Raji (cell line): Measurements from ENCODE around the gene HCRT.
A peak's percentile ranks its signal among the peaks of the same experiment; 100 is the strongest.

ENCODE experiments used
- POLR2A ChIP-seq: IDR thresholded peaks from 2 replicates; pipeline ENCODE4 v1.6.1; 2011; ENCODE audit warnings: low read depth, low read length, control low read depth; ENCODE audit not compliant: insufficient read depth

HCRT gene

GRCh38 chr17:42200706-42201457, 15.6 kb upstream of the HCRT start:
- no peak for TF ChIP-seq POLR2A

DNA sequence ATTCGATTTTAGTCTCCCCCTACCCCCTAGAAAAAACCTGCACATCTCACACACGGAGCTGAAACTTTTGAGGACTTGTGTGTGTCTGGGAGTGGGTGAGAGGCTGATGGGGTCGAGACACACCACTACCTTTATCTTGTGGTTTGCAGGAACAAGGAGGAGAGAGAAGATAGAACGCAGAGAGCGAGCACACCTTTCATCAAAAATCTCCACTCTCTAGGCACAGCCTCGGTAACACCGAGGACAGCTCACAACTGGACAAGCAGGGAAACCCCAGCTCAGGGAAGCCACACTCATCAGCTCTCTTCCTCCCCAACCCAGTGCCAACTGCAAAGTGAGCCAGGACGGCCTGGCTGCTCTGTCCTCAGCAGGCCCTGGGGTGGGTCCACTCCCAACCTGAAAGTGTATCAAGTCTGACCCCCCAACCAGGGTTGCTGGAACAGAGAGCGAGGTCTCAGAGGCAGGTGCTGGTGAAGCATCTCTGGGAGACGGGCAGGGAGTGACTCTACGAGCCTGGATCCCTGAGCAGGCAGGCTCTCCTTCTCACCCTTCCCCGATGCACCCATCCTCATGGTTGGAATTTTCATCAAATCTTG, 14.3 kb upstream of the HCRT start:
- no peak for TF ChIP-seq POLR2A

DNA sequence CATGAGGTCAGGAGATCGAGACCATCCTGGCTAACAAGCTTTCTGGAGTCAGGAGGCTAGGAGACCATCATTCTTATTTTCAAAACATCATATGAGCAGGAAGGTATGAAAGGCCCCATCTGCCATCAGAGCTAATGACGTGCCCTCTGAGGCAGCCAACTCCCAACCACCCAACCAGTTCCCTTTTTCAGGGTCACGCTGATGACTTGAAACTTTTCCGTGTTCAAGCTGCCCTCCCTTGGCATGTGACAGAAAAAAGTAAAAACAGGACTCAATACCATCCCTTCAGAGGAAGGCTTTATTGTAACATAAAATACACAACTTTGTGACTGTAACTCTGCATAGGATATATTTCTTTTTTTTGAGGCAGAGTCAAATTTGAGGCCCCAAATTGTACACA, 13.6 kb upstream of the HCRT start:
- no peak for TF ChIP-seq POLR2A

DNA sequence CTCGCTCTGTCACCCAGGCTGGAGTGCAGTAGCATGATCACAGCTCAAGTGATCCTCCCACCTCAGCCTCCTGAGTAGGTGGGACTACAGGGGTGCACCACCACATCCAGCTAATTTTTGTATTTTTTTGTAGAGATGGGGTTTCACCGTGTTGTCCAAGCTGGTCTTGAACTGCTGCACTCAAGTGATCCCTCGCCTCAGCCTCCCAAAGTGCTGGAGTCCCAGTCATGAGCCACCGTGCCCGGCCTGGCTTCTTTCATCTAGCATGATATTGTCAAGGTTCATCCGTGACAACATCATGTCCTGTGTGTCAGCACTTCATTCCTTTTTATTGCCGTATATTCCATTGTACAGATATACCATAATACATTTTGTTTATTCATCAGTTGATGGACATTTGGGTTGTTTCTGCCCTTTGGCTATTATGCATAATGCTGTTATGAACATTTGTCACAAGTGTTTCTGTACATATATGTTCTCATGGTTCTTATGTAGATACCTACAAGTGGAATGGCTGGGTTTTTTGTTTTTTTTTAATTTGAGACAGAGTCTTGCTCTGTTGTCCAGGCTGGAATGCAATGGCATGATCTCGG, 12.4 kb upstream of the HCRT start:
- TF ChIP-seq POLR2A, result no peak

DNA sequence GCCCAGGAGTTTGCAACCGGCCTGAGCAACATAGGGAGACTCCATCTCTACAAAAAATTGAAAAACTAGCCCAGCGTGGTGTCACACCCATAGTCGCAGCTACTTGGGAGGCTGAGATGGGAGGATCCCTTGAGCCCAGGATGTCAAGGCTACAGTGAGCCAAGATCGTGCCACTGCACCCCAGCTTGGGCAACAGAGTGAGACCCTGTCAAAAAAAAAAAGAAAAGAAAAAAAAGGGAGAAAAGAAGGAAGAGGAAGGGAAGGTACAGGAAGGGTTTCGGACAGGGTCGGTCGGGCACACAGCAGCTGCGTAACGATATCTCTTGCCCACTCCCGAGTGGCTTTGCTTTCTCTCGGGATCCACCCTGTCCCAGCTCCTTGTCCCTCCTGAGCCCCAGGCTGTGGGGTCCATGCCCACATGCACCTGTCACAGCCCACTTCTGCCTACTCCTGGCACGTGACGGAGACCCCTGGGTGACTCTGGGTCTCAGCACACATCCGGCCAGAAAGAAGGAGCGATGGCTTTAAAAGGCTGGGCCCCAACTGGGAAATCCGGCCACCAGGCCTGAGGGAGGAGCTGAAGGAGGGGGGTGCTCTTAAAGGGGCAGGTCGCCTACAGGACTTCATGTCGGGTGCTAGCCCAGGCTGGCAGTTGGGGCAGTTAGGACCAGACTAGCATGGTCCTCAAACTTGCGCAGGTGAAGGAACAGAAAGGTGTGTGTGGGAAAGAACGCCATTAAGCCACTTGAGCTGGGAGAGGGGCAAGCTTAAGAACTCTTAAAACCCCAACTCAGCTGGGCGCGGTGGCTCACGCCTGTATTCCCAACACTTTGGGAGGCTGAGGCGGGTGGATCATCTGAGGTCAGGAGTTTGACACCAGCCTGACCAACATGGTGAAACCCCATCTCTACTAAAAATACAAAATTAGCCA, 9.0 kb upstream of the HCRT start, which contains the start of gene GHDC:
TSS of gene GHDC (minus strand) at position 526 of the 931 bp plus-strand sequence. CDS start 913 bp downstream, outside the sequence.
- TF ChIP-seq POLR2A, result peak; percentile 85

- peak; percentile 12; the same call in 1 of the 2 replicates for TF ChIP-seq POLR2A
Observed at GRCh38 chr17:42193216-42193968, 8.1 kb upstream of the HCRT start.

- no peak for TF ChIP-seq POLR2A
Observed at GRCh38 chr17:42192189-42193126, 7.2 kb upstream of the HCRT start.

DNA sequence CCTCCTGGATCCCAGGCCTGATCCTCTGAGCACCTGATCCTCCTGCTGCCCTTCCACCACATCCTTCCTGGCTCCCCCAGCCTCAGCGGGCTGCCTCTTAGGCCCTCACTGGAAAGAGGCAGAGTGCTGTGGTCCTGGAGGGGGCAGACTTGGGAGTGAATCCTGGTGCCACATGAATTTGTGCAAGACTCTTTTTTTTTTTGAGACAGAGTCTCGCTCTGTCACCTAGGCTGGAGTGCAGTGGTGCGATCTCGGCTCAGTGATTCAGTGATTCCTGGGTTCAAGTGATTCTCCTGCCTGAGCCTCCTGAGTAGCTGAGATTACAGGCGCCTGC, 6.0 kb upstream of the HCRT start:
- no peak for TF ChIP-seq POLR2A

GRCh38 chr17:42190491-42191274, 5.4 kb upstream of the HCRT start:
- no peak for TF ChIP-seq POLR2A

GRCh38 chr17:42189651-42189965, 4.4 kb upstream of the HCRT start:
- TF ChIP-seq POLR2A, result no peak

GRCh38 chr17:42188749-42189650, 3.7 kb upstream of the HCRT start:
- no peak for TF ChIP-seq POLR2A

GRCh38 chr17:42187833-42188232, 2.6 kb upstream of the HCRT start:
- no peak for TF ChIP-seq POLR2A
